PC-9 (cell line): ENCODE measurements around the gene RCN1. TPM values are rescaled to one million over a fixed set of nuclear protein-coding genes. Genes with fewer than 3 reads are reported as not detected.

Experiments
- BruUV-seq: library from RNA; stranded (reverse); fragments of 400-500 nt; replicated peaks from 2 replicates; lab custom pipeline; 2021; lab: Mats Ljungman, UMichigan
- CTCF ChIA-PET: fragments of 300-600 bp; sonication (Branson Sonifier 250); formaldehyde crosslinking; loops from one replicate; lab custom pipeline; 2022; ENCODE audit warnings: antibody characterized with exemption; lab: Charles Lee
- POLR2A ChIA-PET: fragments of 300-600 bp; sonication (Branson Sonifier 250); formaldehyde crosslinking; loops from one replicate; lab custom pipeline; 2022; ENCODE audit warnings: antibody characterized with exemption; ENCODE audit not compliant: unreplicated experiment; lab: Charles Lee
- DNase-seq, 2 experiments: peaks; one replicate each; pipeline versions ENCODE4 v3.0.0 to v3.0.0-alpha.2; 2015 to 2022; ENCODE audit warnings: mixed read lengths in 1 of 2
- H2AFZ ChIP-seq: fragments of 200-600 bp; sonication (generic); 2 replicates; pipeline ENCODE4 v1.8.1; 2017; ENCODE audit warnings: antibody characterized with exemption
- H3F3A ChIP-seq: fragments of 200-600 bp; sonication (generic); 2 replicates; pipeline ENCODE4 v1.8.1; 2017; ENCODE audit warnings: antibody characterized with exemption, mild to moderate bottlenecking, low read depth; ENCODE audit not compliant: insufficient read depth
- H3K27ac ChIP-seq: fragments of 200-600 bp; sonication (generic); 2 replicates; pipeline ENCODE4 v1.6.1; 2016; ENCODE audit warnings: mixed run types
- H3K27me3 ChIP-seq: fragments of 200-600 bp; sonication (generic); 2 replicates; pipeline ENCODE4 v1.6.1; 2016; ENCODE audit warnings: low read depth, mixed run types; ENCODE audit not compliant: insufficient read depth
- H3K36me3 ChIP-seq: fragments of 200-600 bp; sonication (generic); 2 replicates; pipeline ENCODE4 v1.6.1; 2016; ENCODE audit warnings: low read depth, mixed run types
- H3K4me1 ChIP-seq: fragments of 200-600 bp; sonication (generic); replicated peaks from 2 replicates; pipeline ENCODE4 v1.6.1; 2016; ENCODE audit warnings: mixed run types; ENCODE audit not compliant: insufficient read depth
- H3K4me2 ChIP-seq: fragments of 200-600 bp; sonication (generic); 2 replicates; pipeline ENCODE4 v1.6.1; 2017; ENCODE audit warnings: mixed run types
- H3K4me3 ChIP-seq: fragments of 200-600 bp; sonication (generic); 2 replicates; pipeline ENCODE4 v1.6.1; 2016; ENCODE audit warnings: mixed run types
- H3K79me2 ChIP-seq: fragments of 200-600 bp; sonication (generic); 2 replicates; pipeline ENCODE4 v1.6.1; 2017; ENCODE audit warnings: low read depth, mixed run types
- H3K9me2 ChIP-seq: fragments of 200-600 bp; sonication (generic); 2 replicates; pipeline ENCODE4 v1.8.1; 2017; ENCODE audit warnings: mild to moderate bottlenecking; ENCODE audit not compliant: insufficient read depth
- H3K9me3 ChIP-seq: fragments of 200-600 bp; sonication (generic); 2 replicates; pipeline ENCODE4 v1.8.1; 2016; ENCODE audit warnings: low read depth; ENCODE audit not compliant: insufficient read depth
- H4K20me1 ChIP-seq: fragments of 200-600 bp; sonication (generic); 2 replicates; pipeline ENCODE4 v1.8.1; 2017; ENCODE audit not compliant: insufficient read depth
- CTCF ChIP-seq: fragments of 200-600 bp; sonication (generic); conservative IDR thresholded peaks from 2 replicates; pipeline ENCODE4 v1.6.1; 2017; ENCODE audit warnings: mixed run types, antibody characterized with exemption, mild to moderate bottlenecking, moderate library complexity
- EZH2 ChIP-seq: fragments of 200-600 bp; sonication (generic); IDR thresholded peaks from 2 replicates; pipeline ENCODE4 v1.8.0; 2017; ENCODE audit warnings: antibody characterized with exemption, low read depth
- intact Hi-C: fragments of 100-400 bp; cut with micrococcal nuclease; formaldehyde crosslinking; loops from one replicate; pipeline ENCODE4 v1.10.0; 2022; ENCODE audit not compliant: unreplicated experiment
- total RNA-seq: library from RNA; stranded (reverse); gene quantifications from 2 replicates; pipeline ENCODE4 v1.2.3, GENCODE V29; 2021

RCN1 gene
- total RNA-seq, 1 experiment from 2014 or later = 206 TPM

- peak in 1 of 2 experiments; percentile 43 for DNase-seq
- Histone ChIP-seq H3K4me1 (peaks cover 28% of the 10 kb centered on the region), H3K4me2 (peak overlapping the region; percentile 7), H3K4me3 (no peak overlapping the region), H4K20me1 (no peaks in the 10 kb centered on the region), H3K36me3 (no peaks in the 10 kb centered on the region), H3K79me2 (no peaks in the 10 kb centered on the region), H3K9me3 (no peaks in the 10 kb centered on the region), H3K9me2 (no peaks in the 10 kb centered on the region), H3F3A (no peaks in the 10 kb centered on the region), H3K27me3 (0 out of 2 replicates have a peak, but pooled peaks cover 8% of the 10 kb centered on the region), H2AFZ (no peak overlapping the region), H3K27ac (no peak overlapping the region)
- no TSS peak for BruUV-seq
- POLR2A ChIA-PET = no interaction called here
- TF ChIP-seq CTCF = no peak
- TF ChIP-seq EZH2 = no peak
- CTCF ChIA-PET = no interaction called here
- intact Hi-C loops = loop anchor here (5.0 kb wide), 1 partner anchor 82 kb away; no protein-coding TSS in a partner anchor
Measured at GRCh38 chr11:32070692-32071091, 20.2 kb upstream of the RCN1 start.

GRCh38 chr11:32071811-32072210, 19.1 kb upstream of the RCN1 start:
- TF ChIP-seq CTCF (peak; percentile 70; the same call in 1 of the 2 replicates), EZH2 (no peak)
- Histone ChIP-seq H3K4me1 (peaks cover 28% of the 10 kb centered on the region), H3K27ac (no peak overlapping the region), H3K27me3 (0 out of 2 replicates have a peak, but pooled peaks cover 8% of the 10 kb centered on the region), H3K79me2 (no peaks in the 10 kb centered on the region), H3K36me3 (no peaks in the 10 kb centered on the region), H3K9me2 (no peaks in the 10 kb centered on the region), H4K20me1 (no peaks in the 10 kb centered on the region), H3K4me2 (peak overlapping the region; percentile 12), H3K4me3 (no peak overlapping the region), H3K9me3 (no peaks in the 10 kb centered on the region), H3F3A (no peaks in the 10 kb centered on the region), H2AFZ (no peak overlapping the region)
- CTCF ChIA-PET = interaction anchor here (0.6 to 1.4 kb wide), 3 partner anchors 19 to 104 kb away, joined by 3 to 5 read pairs (median 4); no protein-coding TSS in a partner anchor
- intact Hi-C loops = loop anchor here (1.0 to 5.0 kb wide), 3 partner anchors 17 to 80 kb away; no protein-coding TSS in a partner anchor
- no TSS peak for BruUV-seq
- DNase-seq = peak; percentile 65 to 81
- POLR2A ChIA-PET = no interaction called here

DNA sequence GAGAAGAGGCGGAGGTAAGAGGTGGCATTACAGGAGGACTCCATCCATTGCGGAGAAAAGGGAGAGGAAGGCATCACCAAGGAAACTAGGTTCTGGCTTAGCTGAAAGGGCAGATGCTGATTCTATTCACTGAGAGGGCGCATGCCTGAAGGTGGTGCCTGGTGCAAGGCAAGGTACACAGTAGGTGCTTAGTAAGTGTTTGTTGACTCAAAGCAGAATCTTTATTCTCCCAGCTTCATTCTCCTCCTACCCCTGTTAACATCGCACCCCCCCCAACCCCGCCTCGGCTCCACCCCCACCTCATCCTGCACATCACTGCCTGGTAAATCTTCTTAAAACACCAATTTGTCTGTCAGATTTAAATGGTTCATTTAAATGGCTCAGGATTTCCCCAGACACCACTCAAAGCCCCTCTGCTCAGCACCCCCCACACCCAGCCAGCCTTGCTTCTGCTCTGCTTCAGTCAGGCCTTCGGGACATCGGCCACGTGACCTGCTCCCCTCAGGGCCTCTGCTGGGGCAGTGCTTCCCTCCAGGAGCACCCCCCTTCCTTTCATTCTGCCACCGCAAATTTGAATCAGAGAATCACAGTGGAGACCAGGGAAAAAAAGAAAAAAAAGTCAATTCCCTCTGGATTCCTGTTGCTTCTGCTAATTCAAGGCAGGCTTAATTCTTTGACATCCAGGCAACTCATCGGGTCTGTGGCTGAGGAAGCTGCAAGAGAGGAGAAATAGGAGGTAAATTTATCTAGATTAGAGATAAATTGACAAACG, 17.8 kb upstream of the RCN1 start:
- H3K27ac ChIP-seq = no peak overlapping the region
- H3K79me2 ChIP-seq = no peaks in the 10 kb centered on the region
- no TSS peak for BruUV-seq
- H3K9me3 ChIP-seq = no peaks in the 10 kb centered on the region
- no peaks in the 10 kb centered on the region for H4K20me1 ChIP-seq
- no peaks in the 10 kb centered on the region for H3K9me2 ChIP-seq
- CTCF ChIA-PET = interaction anchor here (0.6 kb wide), 2 partner anchors 22 to 46 kb away, joined by 3 read pairs; no protein-coding TSS in a partner anchor
- no peak overlapping the region for H3K4me3 ChIP-seq
- no peaks in the 10 kb centered on the region for H3K36me3 ChIP-seq
- no peak overlapping the region for H2AFZ ChIP-seq
- no peak for DNase-seq
- H3K4me1 ChIP-seq = peaks cover 28% of the 10 kb centered on the region
- intact Hi-C loops = loop anchor here (1.0 to 5.0 kb wide), 3 partner anchors 16 to 79 kb away; no protein-coding TSS in a partner anchor
- H3K27me3 ChIP-seq = no peaks in the 10 kb centered on the region
- TF ChIP-seq EZH2 = no peak
- no peak for TF ChIP-seq CTCF
- POLR2A ChIA-PET = no interaction called here
- H3K4me2 ChIP-seq = no peak overlapping the region
- no peaks in the 10 kb centered on the region for H3F3A ChIP-seq
